ENCODE measurements around the gene GXYLT2.

Gene GXYLT2

DNA sequence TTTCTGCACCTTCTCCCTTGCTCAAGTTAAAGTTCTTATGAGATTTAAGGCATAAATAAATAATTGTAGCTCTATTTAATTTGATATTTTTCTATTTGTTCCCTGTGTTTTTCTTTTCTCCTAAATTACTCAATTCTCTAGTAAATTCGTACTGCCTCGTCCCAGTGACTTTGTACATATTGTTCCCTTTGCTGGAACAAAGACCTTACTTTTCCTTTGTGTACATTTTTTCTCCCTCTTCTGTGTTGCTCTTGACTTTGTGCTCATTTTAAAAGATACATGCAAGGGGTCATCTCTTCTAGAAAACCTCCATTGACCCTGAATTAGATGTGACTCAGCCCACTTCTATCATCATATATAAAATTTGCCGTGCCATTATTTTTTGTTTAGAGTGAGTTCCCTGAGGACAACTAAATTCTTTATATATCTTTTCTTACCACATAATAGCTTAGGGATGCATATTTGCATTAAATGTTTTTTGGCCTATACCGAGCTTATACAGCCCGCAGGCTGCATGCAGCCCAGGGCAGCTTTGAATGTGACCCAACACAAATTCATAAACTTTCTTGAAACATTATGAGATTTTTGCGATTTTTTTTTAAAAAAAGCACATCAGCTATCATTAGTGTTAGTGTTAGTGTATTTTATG lies 138.4 kb downstream of the GXYLT2 start:
- no peak for DNase-seq
- H3K27ac ChIP-seq (ENCODE audit: insufficient read depth, low read length, poor library complexity, severe bottlenecking) = no peak overlapping the region
- H3K36me3 ChIP-seq (ENCODE audit: control insufficient read depth, insufficient read depth, low read length) = no peaks in the 10 kb centered on the region
- H3K27me3 ChIP-seq (replicated peaks; ENCODE audit: control insufficient read depth, insufficient read depth, low read length, poor library complexity, severe bottlenecking) = no peaks in the 10 kb centered on the region
- H3K4me1 ChIP-seq (ENCODE audit: control insufficient read depth, insufficient read depth, low read length, poor library complexity, severe bottlenecking) = peaks cover 13% of the 10 kb centered on the region
- H3K9me3 ChIP-seq (ENCODE audit: control insufficient read depth, low read length) = no peaks in the 10 kb centered on the region
- no peak overlapping the region for H3K4me3 ChIP-seq (ENCODE audit: insufficient read depth, low read depth, low read length, poor library complexity, severe bottlenecking)
